Adrenal gland (tissue), 12 donors: ENCODE measurements around the gene OLR1. TPM values are rescaled to one million over a fixed set of nuclear protein-coding genes. Genes with fewer than 3 reads are reported as not detected.

Experiments
- DNase-seq, 7 donors: peaks; one replicate each; pipeline ENCODE4 v3.0.0-alpha.2; 2019 to 2020
- H3K27ac ChIP-seq, 5 donors: fragments of 200-600 bp; sonication (generic) in 4 of 5; 1 replicate in 3 of 5; 2 replicates in 2 of 5; pipeline versions ENCODE4 v1.5.1 to v1.8.0; 2016 to 2020; ENCODE audit warnings: mild to moderate bottlenecking in 1 of 5
- H3K27me3 ChIP-seq: fragments of 200-600 bp; 2 replicates; pipeline ENCODE4 v1.8.0; 2021
- H3K36me3 ChIP-seq, 2 donors: fragments of 200-600 bp; replicated peaks in 1 of 2; 1 replicate in 1 of 2; 2 replicates in 1 of 2; pipeline versions ENCODE4 v1.5.1 to v1.8.0; 2018 to 2022
- H3K4me1 ChIP-seq, 2 donors: fragments of 200-600 bp; replicated peaks in 1 of 2; 1 replicate in 1 of 2; 2 replicates in 1 of 2; pipeline versions ENCODE4 v1.5.1 to v1.8.0; 2018 to 2021
- H3K4me3 ChIP-seq, 4 donors: fragments of 200-600 bp; sonication (generic) in 3 of 4; one replicate each; pipeline ENCODE4 v1.5.1; 2016 to 2018
- H3K9me3 ChIP-seq, 3 donors: fragments of 200-600 bp; sonication (generic) in 1 of 3; replicated peaks in 1 of 3; 1 replicate in 2 of 3; 2 replicates in 1 of 3; pipeline versions ENCODE4 v1.5.1 to v1.8.0; 2016 to 2021
- POLR2A ChIP-seq, 2 donors: fragments of 450-650 bp; IDR thresholded peaks; one replicate each; pipeline ENCODE4 v1.6.1; 2017; ENCODE audit warnings: antibody characterized with exemption in 2 of 2, mild to moderate bottlenecking in 2 of 2, moderate library complexity in 1 of 2
- WGBS, 4 donors: extraction: QIAGEN DNeasy Blood & Tissue Kit in 2 of 4; methylation state at CpG; one replicate each; pipeline versions ENCODE4 v1.1.5 to v1.1.7; 2013 to 2017; 5-methylcytosine and 5-hydroxymethylcytosine counted together
- intact Hi-C, 2 donors: fragments of 100-400 bp; cut with DNase I; formaldehyde crosslinking; loops; one replicate each; pipeline versions ENCODE4 v1.14.1 to v1.15.0; 2022 to 2023
- polyA plus RNA-seq, 3 donors: library from polyadenylated mRNA; stranded (reverse); fragments of 200-250 nt in 2 of 3; fragments of 350-450 nt in 1 of 3; fragmentation: Illumina TruSeq in 1 of 3; extraction: RNeasy Lipid Tissue Mini Kit (QIAGEN cat#74804) in 1 of 3; gene quantifications; one replicate each; pipeline ENCODE4 v1.2.3, GENCODE V29; 2013 to 2014
- total RNA-seq, 9 donors: library from RNA; depleted of rRNA in 4 of 9; stranded (reverse); fragments of >200 nt in 4 of 9; fragments of 120-200 nt in 1 of 9; fragmentation: NEBNext Ultra II Directional in 1 of 9; extraction: Animal tissue kit (Norgen Biotek cat#: 25700) in 1 of 9; gene quantifications; one replicate each; pipeline versions ENCODE4 v1.1.0 to v1.2.4, GENCODE V29; 2013 to 2023
- TF ChIP-seq, protein P1 (sequence below), 6 experiments: fragments of 450-650 bp in 4 of 6; fragments of 200-600 bp in 2 of 6; sonication (generic) in 1 of 6; IDR thresholded peaks; 1 replicate in 5 of 6; 2 replicates in 1 of 6; pipeline versions ENCODE4 v1.5.1 to v1.8.0; 2016 to 2021; ENCODE audit warnings: antibody characterized with exemption in 6 of 6, mild to moderate bottlenecking in 2 of 6, moderate library complexity in 1 of 6
- donor health status: healthy with polysubstance abuse.
- donor health status: Bipolar disorder and iron deficiency.
- donor health status: DM: yes; HTN: yes; CAD: no.
- donor health status: DM: no; HTN: no; CAD: no.
- donor health status: DM: no; HTN: no; CAD: no.
- donor health status: DM: yes; HTN: yes; CAD: no.

OLR1 gene
- total and polyA plus RNA-seq, 12 donors = 0.28 to 2.2 (median 0.68) TPM; not detected in 1

DNA sequence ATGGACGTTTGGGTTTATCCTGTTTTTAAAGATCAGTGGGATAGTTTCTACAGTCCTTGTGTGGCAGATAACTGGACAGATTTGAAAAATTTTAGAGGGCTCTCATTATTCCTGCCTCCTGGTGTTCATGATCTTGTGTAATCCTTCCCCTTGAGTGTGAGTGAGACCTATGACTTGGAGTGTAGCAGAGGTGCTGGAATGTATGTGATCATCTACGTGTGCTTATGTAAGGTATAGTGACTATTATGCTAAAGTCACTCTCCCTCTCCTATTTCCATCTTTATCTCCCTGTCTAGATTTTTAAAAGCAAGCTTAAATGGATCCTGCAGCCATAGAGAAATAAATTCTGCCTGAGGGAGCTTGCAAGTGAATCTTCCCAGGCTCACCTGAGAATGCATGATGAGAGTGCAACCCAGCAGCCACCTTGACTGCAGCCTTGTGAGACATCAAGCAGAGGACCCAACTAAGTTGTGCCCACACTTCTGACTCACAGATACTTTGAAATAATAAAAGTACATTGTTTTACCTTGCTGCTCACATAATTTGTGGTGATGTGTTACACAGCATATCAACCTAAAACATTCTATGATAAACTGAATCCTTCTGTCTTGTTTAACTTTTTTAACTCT, 3.2 kb upstream of the OLR1 start:
- Histone ChIP-seq H3K27ac (no peak overlapping the region), H3K27me3 (no peaks in the 10 kb centered on the region), H3K9me3 (no peaks in the 10 kb centered on the region), H3K36me3 (no peaks in the 10 kb centered on the region), H3K4me3 (no peak overlapping the region), H3K4me1 (no peaks in the 10 kb centered on the region)
- no peak for DNase-seq
- 57 to 67% (median 63%) methylated on average over 2 of the region's 2 CpGs for WGBS, 4 donors
- intact Hi-C loops = no loop called here
- TF ChIP-seq POLR2A (IDR thresholded peaks at IDR 0.05) = no peak
- TF ChIP-seq, protein P1, sequence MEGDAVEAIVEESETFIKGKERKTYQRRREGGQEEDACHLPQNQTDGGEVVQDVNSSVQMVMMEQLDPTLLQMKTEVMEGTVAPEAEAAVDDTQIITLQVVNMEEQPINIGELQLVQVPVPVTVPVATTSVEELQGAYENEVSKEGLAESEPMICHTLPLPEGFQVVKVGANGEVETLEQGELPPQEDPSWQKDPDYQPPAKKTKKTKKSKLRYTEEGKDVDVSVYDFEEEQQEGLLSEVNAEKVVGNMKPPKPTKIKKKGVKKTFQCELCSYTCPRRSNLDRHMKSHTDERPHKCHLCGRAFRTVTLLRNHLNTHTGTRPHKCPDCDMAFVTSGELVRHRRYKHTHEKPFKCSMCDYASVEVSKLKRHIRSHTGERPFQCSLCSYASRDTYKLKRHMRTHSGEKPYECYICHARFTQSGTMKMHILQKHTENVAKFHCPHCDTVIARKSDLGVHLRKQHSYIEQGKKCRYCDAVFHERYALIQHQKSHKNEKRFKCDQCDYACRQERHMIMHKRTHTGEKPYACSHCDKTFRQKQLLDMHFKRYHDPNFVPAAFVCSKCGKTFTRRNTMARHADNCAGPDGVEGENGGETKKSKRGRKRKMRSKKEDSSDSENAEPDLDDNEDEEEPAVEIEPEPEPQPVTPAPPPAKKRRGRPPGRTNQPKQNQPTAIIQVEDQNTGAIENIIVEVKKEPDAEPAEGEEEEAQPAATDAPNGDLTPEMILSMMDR (IDR thresholded peaks at IDR 0.05) = no peak

DNA sequence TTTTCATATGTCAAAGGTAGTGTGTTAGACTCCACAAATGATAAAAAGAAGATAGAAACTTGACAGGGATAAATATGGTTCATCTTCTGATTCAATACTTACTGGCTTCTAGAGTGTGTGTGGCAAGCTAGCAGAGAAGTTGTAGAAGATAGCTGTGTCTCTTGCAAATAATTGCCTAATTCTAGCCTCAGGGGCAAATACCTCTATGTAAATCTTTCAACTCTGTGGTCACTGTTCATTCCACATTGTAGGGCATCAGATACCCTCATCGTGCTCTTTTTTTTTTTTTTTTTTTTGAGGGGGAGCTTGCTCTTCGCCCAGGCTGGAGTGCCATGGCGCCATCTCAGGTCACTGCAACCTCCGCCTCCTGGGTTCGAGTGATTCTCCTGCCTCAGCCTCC, 1.7 kb downstream of the OLR1 start:
- H3K4me1 ChIP-seq = no peaks in the 10 kb centered on the region
- TF ChIP-seq, protein P1 (IDR thresholded peaks at IDR 0.05) = no peak
- no peak for TF ChIP-seq POLR2A (IDR thresholded peaks at IDR 0.05)
- no peaks in the 10 kb centered on the region for H3K9me3 ChIP-seq
- H3K36me3 ChIP-seq = no peaks in the 10 kb centered on the region
- no peak overlapping the region for H3K4me3 ChIP-seq
- 88 to 90% (median 89%) methylated on average over 5 of the region's 5 CpGs for WGBS, 4 donors
- intact Hi-C loops = no loop called here
- no peaks in the 10 kb centered on the region for H3K27me3 ChIP-seq
- DNase-seq = no peak
- H3K27ac ChIP-seq = no peak overlapping the region

DNA sequence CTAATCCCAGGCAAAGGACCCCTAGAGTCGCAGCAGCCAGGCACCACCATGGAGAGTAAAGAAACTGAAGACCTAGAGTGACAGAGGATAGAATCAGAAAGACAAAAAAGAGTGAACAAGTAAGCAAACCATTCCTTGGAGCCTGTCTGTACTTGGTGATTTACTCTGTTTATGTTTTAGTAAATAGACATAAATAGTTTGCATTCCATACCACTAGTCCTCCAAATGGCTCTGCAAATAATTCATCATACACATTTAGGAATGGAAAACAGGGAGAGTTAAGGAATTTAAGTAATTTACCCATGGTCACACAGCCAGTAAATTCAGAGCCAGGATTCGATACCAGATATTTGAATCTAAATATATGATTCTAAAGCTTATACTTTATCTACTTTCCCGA, 2.8 kb downstream of the OLR1 start:
- TF ChIP-seq POLR2A (IDR thresholded peaks at IDR 0.05) = no peak
- no peak for DNase-seq
- Histone ChIP-seq H3K27me3 (no peaks in the 10 kb centered on the region), H3K27ac (no peak overlapping the region), H3K4me1 (no peaks in the 10 kb centered on the region), H3K36me3 (no peaks in the 10 kb centered on the region), H3K4me3 (no peak overlapping the region), H3K9me3 (no peaks in the 10 kb centered on the region)
- intact Hi-C loops = no loop called here
- WGBS, 4 donors = 65 to 80% (median 73%) methylated on average over 3 of the region's 3 CpGs

DNA sequence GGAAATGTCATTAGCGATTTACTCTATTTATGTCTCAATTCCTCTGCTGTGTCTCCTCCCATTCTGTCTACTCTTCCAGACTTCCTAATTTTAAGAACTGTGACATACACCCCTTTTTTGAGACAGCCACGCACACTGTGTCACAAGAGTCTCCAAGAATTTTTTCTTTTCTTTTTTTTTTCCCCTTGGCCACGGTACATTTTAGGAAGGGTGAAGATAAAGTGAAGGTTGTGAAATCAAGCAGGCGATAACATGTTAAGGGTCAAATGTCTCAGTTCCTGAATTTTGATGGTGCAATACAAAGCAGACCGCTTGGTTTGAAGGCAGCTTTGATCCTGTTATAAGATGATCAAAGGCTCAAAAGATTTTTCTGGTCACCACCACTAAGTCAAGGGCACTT, 4.3 kb downstream of the OLR1 start:
- DNase-seq = peak in 1 of 7 donors; percentile 21
- intact Hi-C loops = no loop called here
- Histone ChIP-seq H3K27ac (no peak overlapping the region), H3K4me1 (no peaks in the 10 kb centered on the region), H3K27me3 (no peaks in the 10 kb centered on the region), H3K4me3 (no peak overlapping the region), H3K36me3 (no peaks in the 10 kb centered on the region), H3K9me3 (no peaks in the 10 kb centered on the region)
- 35 to 44% (median 40%) methylated on average over 5 of the region's 5 CpGs for WGBS, 4 donors
- TF ChIP-seq, protein P1 (IDR thresholded peaks at IDR 0.05) = no peak
- no peak for TF ChIP-seq POLR2A (IDR thresholded peaks at IDR 0.05)

DNA sequence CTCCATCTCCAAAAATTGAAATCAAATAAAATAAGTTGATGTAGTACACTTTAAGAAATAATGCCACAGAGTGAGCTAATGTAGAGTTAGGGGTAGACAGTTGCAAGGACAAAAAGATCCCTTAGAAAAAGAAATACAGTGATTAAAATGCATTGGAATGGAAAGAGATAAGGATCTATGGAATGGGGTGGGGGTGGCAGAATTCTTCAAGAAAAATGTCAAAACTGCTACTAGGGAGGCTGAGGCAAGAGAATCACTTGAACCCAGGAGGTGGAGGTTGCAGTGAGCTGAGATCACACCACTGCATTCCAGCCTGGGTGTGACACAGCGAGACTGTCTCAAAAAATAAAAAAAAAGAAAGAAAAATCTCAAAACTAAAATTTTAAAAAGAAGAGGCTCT, 6.5 kb downstream of the OLR1 start:
- Histone ChIP-seq H3K27ac (no peak overlapping the region), H3K9me3 (no peaks in the 10 kb centered on the region), H3K36me3 (no peaks in the 10 kb centered on the region), H3K4me1 (no peaks in the 10 kb centered on the region), H3K4me3 (no peak overlapping the region), H3K27me3 (no peaks in the 10 kb centered on the region)
- TF ChIP-seq POLR2A (IDR thresholded peaks at IDR 0.05) = no peak
- intact Hi-C loops = no loop called here
- 0 to 62% (median 0%) methylated on average over 1 of the region's 1 CpG for WGBS, 4 donors
- DNase-seq = no peak
